K562 (cell line): ENCODE data around the gene RAPGEF5.

Experiments
- CTCF ChIP-seq, 3 experiments: IDR thresholded peaks in 2 of 3; conservative IDR thresholded peaks in 1 of 3; 2 replicates each; pipeline ENCODE4 v1.5.1; 2011 to 2012; ENCODE audit warnings: low read length in 3 of 3, mild to moderate bottlenecking in 3 of 3, control low read depth in 2 of 3, improper control_type of control experiment in 1 of 3, inconsistent platforms in 1 of 3, low read depth in 1 of 3, mixed read lengths in 1 of 3, moderate library complexity in 1 of 3; ENCODE audit not compliant: insufficient read depth in 2 of 3
- DPF2 ChIP-seq: fragments of 450-650 bp; IDR thresholded peaks from 2 replicates; pipeline ENCODE4 v1.6.1; 2016
- JUN ChIP-seq, 2 experiments: sonication (generic) in 1 of 2; formaldehyde crosslinking in 1 of 2; IDR thresholded peaks; 2 replicates each; pipeline versions ENCODE4 v1.6.1 to v1.8.0; 2012 to 2022; ENCODE audit warnings: borderline replicate concordance in 2 of 2, mild to moderate bottlenecking in 2 of 2, improper control_type of control experiment in 1 of 2, low read depth in 1 of 2, low read length in 1 of 2, missing genetic modification reagents in 1 of 2
- JUNB ChIP-seq: fragments of 450-650 bp; formaldehyde crosslinking; conservative IDR thresholded peaks from 2 replicates; pipeline ENCODE4 v1.4.0; 2020; ENCODE audit warnings: mild to moderate bottlenecking
- MYC ChIP-seq, 2 experiments: fragments of 250-450 bp in 1 of 2; sonication (Bioruptor Pico) in 1 of 2; IDR thresholded peaks; 2 replicates each; pipeline versions ENCODE4 v1.5.1 to v1.6.1; 2012 to 2021; ENCODE audit warnings: low read depth in 2 of 2, borderline replicate concordance in 1 of 2, improper control_type of control experiment in 1 of 2, low read length in 1 of 2, mild to moderate bottlenecking in 1 of 2, moderate library complexity in 1 of 2
- POLR2AphosphoS2 ChIP-seq: IDR thresholded peaks from 2 replicates; pipeline ENCODE4 v1.6.1; 2012; ENCODE audit warnings: low read length, improper control_type of control experiment
- RFX5 ChIP-seq: IDR thresholded peaks from 2 replicates; pipeline ENCODE4 v1.6.1; 2011; ENCODE audit warnings: low read depth, mild to moderate bottlenecking, improper control_type of control experiment, low read length
- RNF2 ChIP-seq: sonication (generic); IDR thresholded peaks from 2 replicates; pipeline ENCODE4 v1.6.1; 2016
- SMARCA4 ChIP-seq: fragments of 450-650 bp; IDR thresholded peaks from 2 replicates; pipeline ENCODE4 v1.6.1; 2016
- ZBTB40 ChIP-seq, 2 experiments: fragments of 450-650 bp in 1 of 2; sonication (generic) in 1 of 2; formaldehyde crosslinking in 1 of 2; IDR thresholded peaks; 2 replicates each; pipeline versions ENCODE4 v1.7.1 to v1.9.0; 2016 to 2022; ENCODE audit warnings: inconsistent platforms in 1 of 2, mild to moderate bottlenecking in 1 of 2, missing genetic modification reagents in 1 of 2
- ZNF274 ChIP-seq: IDR thresholded peaks from 2 replicates; pipeline ENCODE4 v1.6.1; 2011; ENCODE audit warnings: low read depth, mild to moderate bottlenecking, low read length, moderate library complexity, borderline replicate concordance

- no peak for TF ChIP-seq JUN (IDR thresholded peaks at IDR 0.05; ENCODE audit: borderline replicate concordance, low read depth, low read length)
- no peak for TF ChIP-seq JUN (CRISPR knock-in tag; IDR thresholded peaks at IDR 0.05; ENCODE audit: borderline replicate concordance)
- no peak for TF ChIP-seq ZBTB40 (IDR thresholded peaks at IDR 0.05)
- no peak for TF ChIP-seq ZBTB40 (CRISPR knock-in tag; IDR thresholded peaks at IDR 0.05)
- no peak for TF ChIP-seq DPF2
- no peak for TF ChIP-seq CTCF (IDR thresholded peaks at IDR 0.05 in 2 of 3, conservative IDR thresholded peaks at IDR 0.05 in 1 of 3; ENCODE audit: insufficient read depth in 2 of 3, low read depth in 1 of 3, low read length in 3 of 3)
- TF ChIP-seq POLR2AphosphoS2, result no peak
- TF ChIP-seq ZNF274, result no peak
- TF ChIP-seq RNF2, result no peak
- TF ChIP-seq RFX5, result no peak
- TF ChIP-seq JUNB, result no peak
- no peak for TF ChIP-seq MYC (IDR thresholded peaks at IDR 0.05; ENCODE audit: low read depth, low read length)
- no peak for TF ChIP-seq MYC (CRISPR knock-in tag; IDR thresholded peaks at IDR 0.05; ENCODE audit: borderline replicate concordance, low read depth)
- TF ChIP-seq SMARCA4, result no peak
Observed at GRCh38 chr7:22378199-22378980, 21.4 kb upstream of the RAPGEF5 start.
